Activated CD4-positive, alpha-beta memory T cell treated with anti-CD3 and anti-CD28 coated beads, Interleukin-2, amount 10 ng/mL, durations not matched to agents 7 days and 5 days (primary cell): Measurements from ENCODE around the gene PBLD. TPM values are rescaled to one million over a fixed set of nuclear protein-coding genes. Genes with fewer than 3 reads are reported as not detected.

Source experiments
- CTCF ChIA-PET: fragments of 350-600 bp; sonication (Branson Sonifier 250); formaldehyde crosslinking; loops from one replicate; lab custom pipeline; 2021; ENCODE audit warnings: antibody characterized with exemption, inconsistent platforms; lab: Charles Lee
- POLR2A ChIA-PET: fragments of 350-600 bp; sonication (Branson Sonifier 250); formaldehyde crosslinking; loops from one replicate; lab custom pipeline; 2021; ENCODE audit warnings: antibody characterized with exemption; lab: Charles Lee
- DNase-seq: peaks from one replicate; pipeline ENCODE4 v3.0.0-alpha.2; 2020
- H3K27ac Mint-ChIP-seq: one replicate; pipeline ENCODE4 v1.8.0; 2021; ENCODE audit warnings: mild to moderate bottlenecking, mixed read lengths
- H3K27me3 Mint-ChIP-seq: one replicate; pipeline ENCODE4 v1.8.0; 2021; ENCODE audit warnings: mixed read lengths
- H3K36me3 Mint-ChIP-seq: one replicate; pipeline ENCODE4 v1.8.0; 2021; ENCODE audit warnings: low read depth, mixed read lengths
- H3K4me1 Mint-ChIP-seq: one replicate; pipeline ENCODE4 v1.8.0; 2021; ENCODE audit warnings: mixed read lengths
- H3K4me3 Mint-ChIP-seq: one replicate; pipeline ENCODE4 v1.8.0; 2021; ENCODE audit warnings: mild to moderate bottlenecking, mixed read lengths
- H3K9me3 Mint-ChIP-seq: one replicate; pipeline ENCODE4 v1.8.0; 2021; ENCODE audit warnings: mixed read lengths
- total RNA-seq, 2 experiments: library from RNA; stranded (reverse); gene quantifications; one replicate each; pipeline ENCODE4 v1.2.3, GENCODE V29; 2021

PBLD gene
- total RNA-seq, 2 experiments from 2014 or later, result 1.4 to 2.1 TPM

DNA sequence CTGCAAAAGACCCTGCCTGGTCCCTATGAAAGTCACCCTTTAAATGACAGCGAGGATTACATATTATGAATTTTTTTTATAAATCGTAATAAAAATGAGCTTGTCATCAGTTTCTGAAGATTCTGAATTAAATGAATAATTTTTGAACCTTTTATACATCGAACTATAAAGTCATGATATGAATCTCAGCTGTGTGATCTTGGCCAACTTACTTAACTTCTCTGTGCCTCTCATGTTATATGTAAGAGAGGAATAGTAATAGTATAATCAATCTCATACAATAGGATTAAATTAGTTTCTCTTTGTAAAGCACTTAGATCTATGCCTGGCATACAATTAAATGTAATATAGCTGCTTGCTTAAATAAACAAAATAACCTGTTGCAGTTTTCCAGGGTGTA is 95.6 kb downstream of the PBLD start:
- no peaks in the 10 kb centered on the region for H3K36me3 Mint-ChIP-seq
- H3K9me3 Mint-ChIP-seq, result no peaks in the 10 kb centered on the region
- H3K27me3 Mint-ChIP-seq, result peaks cover 16% of the 10 kb centered on the region
- no peak overlapping the region for H3K27ac Mint-ChIP-seq
- ChIA-PET CTCF (interaction anchor here (1.7 kb wide), 1 partner anchor 65 kb away, joined by 6 read pairs; no protein-coding TSS in a partner anchor), POLR2A (no interaction called here)
- no peaks in the 10 kb centered on the region for H3K4me1 Mint-ChIP-seq
- no peak overlapping the region for H3K4me3 Mint-ChIP-seq
- DNase-seq, result no peak

DNA sequence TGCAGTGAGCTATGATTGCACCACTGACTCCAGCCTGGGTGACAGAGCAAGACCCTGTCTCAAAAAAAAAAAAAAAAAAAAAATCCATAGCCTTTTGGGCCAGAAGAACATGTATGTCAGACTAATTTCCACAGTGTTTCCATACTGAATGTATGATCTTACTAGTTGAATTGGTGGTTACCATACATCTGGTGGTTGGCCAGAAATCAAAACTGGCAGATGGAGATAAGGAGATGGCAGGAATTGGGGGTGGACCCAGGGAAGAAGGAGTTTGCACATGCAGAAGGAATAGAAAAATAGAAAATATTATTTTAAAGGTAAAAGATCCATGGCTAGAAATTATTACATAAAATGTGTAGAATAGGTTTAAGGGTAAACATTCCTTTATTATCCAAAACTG is 97.1 kb downstream of the PBLD start:
- Mint-ChIP-seq H3K27me3 (peaks cover 26% of the 10 kb centered on the region), H3K4me3 (no peak overlapping the region), H3K36me3 (no peaks in the 10 kb centered on the region), H3K9me3 (no peaks in the 10 kb centered on the region), H3K27ac (no peak overlapping the region), H3K4me1 (peaks cover 8% of the 10 kb centered on the region)
- POLR2A ChIA-PET, result no interaction called here
- CTCF ChIA-PET, result interaction anchor here (0.6 to 1.7 kb wide), 3 partner anchors 23 to 688 kb away, joined by 4 to 6 read pairs (median 4); no protein-coding TSS in a partner anchor
- DNase-seq, result no peak

DNA sequence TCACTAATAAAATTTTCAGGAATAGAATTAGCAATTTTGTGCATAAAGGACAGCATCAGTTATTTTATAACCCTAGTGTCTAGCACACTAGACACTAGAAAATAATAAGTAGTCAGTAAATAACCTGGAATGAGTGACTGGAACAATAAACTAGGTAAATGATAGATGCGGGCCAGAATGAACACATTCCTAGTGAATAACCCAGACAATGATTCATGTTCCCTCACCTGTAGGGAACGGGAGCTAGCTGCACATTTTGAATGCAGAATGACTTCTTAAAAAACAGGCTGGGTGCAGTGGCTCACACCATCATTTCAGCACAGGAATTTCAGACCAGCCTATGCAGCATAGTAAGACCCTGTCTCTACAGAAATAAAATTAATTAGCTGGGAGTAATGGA is 97.6 kb downstream of the PBLD start:
- ChIA-PET CTCF (interaction anchor here (0.6 to 1.2 kb wide), 2 partner anchors 22 to 689 kb away, joined by 4 read pairs; no protein-coding TSS in a partner anchor), POLR2A (no interaction called here)
- Mint-ChIP-seq H3K4me1 (peaks cover 9% of the 10 kb centered on the region), H3K4me3 (no peak overlapping the region), H3K36me3 (no peaks in the 10 kb centered on the region), H3K9me3 (no peaks in the 10 kb centered on the region), H3K27me3 (peaks cover 27% of the 10 kb centered on the region), H3K27ac (no peak overlapping the region)
- no peak for DNase-seq

DNA sequence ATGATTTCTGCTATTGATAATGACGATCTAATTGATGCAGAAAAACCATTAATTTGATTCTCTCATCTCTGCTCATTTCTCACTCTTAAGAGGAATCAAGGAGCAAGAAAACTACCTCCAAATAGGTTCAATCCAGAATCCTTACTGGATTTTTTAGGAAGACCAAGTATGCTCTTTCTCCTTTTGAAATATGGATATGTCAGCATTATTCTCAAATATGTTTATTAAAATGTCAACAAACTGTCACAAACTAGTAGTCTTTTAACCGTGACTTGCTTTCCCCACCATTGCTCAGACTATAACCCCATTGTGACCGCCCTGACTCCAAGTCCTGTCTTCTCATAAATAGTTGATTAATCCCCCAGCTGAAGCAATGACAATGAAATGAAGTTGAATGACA is 99.7 kb downstream of the PBLD start:
- no peaks in the 10 kb centered on the region for H3K36me3 Mint-ChIP-seq
- no peaks in the 10 kb centered on the region for H3K9me3 Mint-ChIP-seq
- H3K27ac Mint-ChIP-seq, result no peak overlapping the region
- CTCF ChIA-PET, result no interaction called here
- H3K27me3 Mint-ChIP-seq, result peaks cover 37% of the 10 kb centered on the region
- H3K4me3 Mint-ChIP-seq, result no peak overlapping the region
- no peak for DNase-seq
- H3K4me1 Mint-ChIP-seq, result peaks cover 9% of the 10 kb centered on the region
- POLR2A ChIA-PET, result no interaction called here

Other genes with a start within 250 kb of the PBLD start
- gene MYPN, start 223.4 kb downstream of the PBLD start, total RNA-seq, result not detected
- gene ATOH7, start 100.8 kb downstream of the PBLD start, total RNA-seq, result not detected
- gene HNRNPH3, start 864 bp downstream of the PBLD start, total RNA-seq, result 100 to 1,000 TPM; 122 to 123 TPM
- gene RUFY2, start 74.3 kb upstream of the PBLD start, total RNA-seq, result 10 to 100 TPM; 12.2 to 13.3 TPM
- 10 to 100 TPM; 34.7 to 40.4 TPM for gene DNA2, start 139.0 kb upstream of the PBLD start, total RNA-seq
- 10 to 100 TPM; 14.7 to 17.5 TPM for gene SLC25A16, start 194.6 kb upstream of the PBLD start, total RNA-seq
- gene TET1, start 227.4 kb upstream of the PBLD start, total RNA-seq, result 1 to 10 TPM; 1.5 to 1.6 TPM